HepG2 (cell line): Measurements from ENCODE around the gene CARD9. TPM values are rescaled to one million over a fixed set of nuclear protein-coding genes. Genes with fewer than 3 reads are reported as not detected.

ENCODE experiments used
- ARID3A ChIP-seq: IDR thresholded peaks from 2 replicates; pipeline ENCODE4 v1.6.1; 2012; ENCODE audit warnings: low read depth, low read length, improper control_type of control experiment
- CTCF ChIP-seq: sonication (generic); formaldehyde crosslinking; IDR thresholded peaks from 2 replicates; pipeline ENCODE4 v1.5.0; 2020; ENCODE audit warnings: mild to moderate bottlenecking, missing genetic modification reagents, moderate library complexity
- E2F2 ChIP-seq: sonication (generic); formaldehyde crosslinking; IDR thresholded peaks from 2 replicates; pipeline ENCODE4 v1.4.0; 2020; ENCODE audit warnings: missing genetic modification reagents, borderline replicate concordance
- HMGA1 ChIP-seq: sonication (generic); formaldehyde crosslinking; conservative IDR thresholded peaks from 2 replicates; pipeline ENCODE4 v1.4.0; 2020; ENCODE audit warnings: missing genetic modification reagents
- NCOA5 ChIP-seq: sonication (generic); formaldehyde crosslinking; IDR thresholded peaks from 2 replicates; pipeline ENCODE4 v1.4.0; 2020; ENCODE audit warnings: missing genetic modification reagents
- NFAT5 ChIP-seq: sonication (generic); formaldehyde crosslinking; IDR thresholded peaks from 2 replicates; pipeline ENCODE4 v1.4.0; 2020; ENCODE audit warnings: missing genetic modification reagents
- NPAS2 ChIP-seq: sonication (generic); formaldehyde crosslinking; IDR thresholded peaks from 2 replicates; pipeline ENCODE4 v1.8.0; 2022; ENCODE audit warnings: mild to moderate bottlenecking, missing genetic modification reagents, borderline replicate concordance
- SNAPC2 ChIP-seq: sonication (generic); formaldehyde crosslinking; IDR thresholded peaks from 2 replicates; pipeline ENCODE4 v1.8.1; 2022; ENCODE audit warnings: mild to moderate bottlenecking, missing genetic modification reagents
- SP4 ChIP-seq: sonication (generic); formaldehyde crosslinking; IDR thresholded peaks from 2 replicates; pipeline ENCODE4 v1.8.1; 2023; ENCODE audit warnings: mild to moderate bottlenecking, missing genetic modification reagents
- TRAFD1 ChIP-seq: sonication (generic); formaldehyde crosslinking; IDR thresholded peaks from 2 replicates; pipeline ENCODE4 v1.5.1; 2020; ENCODE audit warnings: missing genetic modification reagents, mild to moderate bottlenecking, borderline replicate concordance
- TRIM22 ChIP-seq: fragments of 450-650 bp; IDR thresholded peaks from 2 replicates; pipeline ENCODE4 v1.6.1; 2017
- ZFP37 ChIP-seq: sonication (generic); formaldehyde crosslinking; IDR thresholded peaks from 2 replicates; pipeline ENCODE4 v1.4.0; 2020; ENCODE audit warnings: missing genetic modification reagents, borderline replicate concordance
- ZNF414 ChIP-seq: sonication (generic); formaldehyde crosslinking; IDR thresholded peaks from 2 replicates; pipeline ENCODE4 v1.5.0; 2020; ENCODE audit warnings: missing genetic modification reagents
- polyA plus RNA-seq, 8 experiments: library from polyadenylated mRNA; depleted of rRNA in 3 of 8; stranded (reverse) in 7 of 8; unstranded in 1 of 8; fragments of >200 nt; fragmentation: Illumina TruSeq in 4 of 8; extraction: Trizol in 4 of 8; gene quantifications; 2 replicates each; pipeline versions ENCODE4 v1.2.1 to v1.2.3, GENCODE V29; 2011 to 2016; ENCODE audit warnings: low read depth in 4 of 8, missing spikeins in 1 of 8, mixed read lengths in 1 of 8; ENCODE audit not compliant: insufficient read depth in 1 of 8
- total RNA-seq, 5 experiments: library from RNA; depleted of rRNA; stranded (reverse); fragments of >200 nt; fragmentation: Illumina TruSeq; extraction: Trizol; gene quantifications; 2 replicates each; pipeline ENCODE4 v1.2.3, GENCODE V29; 2016; ENCODE audit warnings: low read depth in 1 of 5

CARD9 gene
- total and polyA plus RNA-seq, 2 of the 13 experiments (the other 11 are each of a cell fraction or from before 2014, with no cell fraction given), result 3.3 to 7.4 TPM

GRCh38 chr9:136400038-136400834 is 26.8 kb upstream of the CARD9 start, which contains the start of gene SNAPC4 (continued):
- TF ChIP-seq NFAT5 (CRISPR knock-in tag) (no peak), NCOA5 (no peak), NPAS2 (CRISPR knock-in tag) (no peak), ZFP37 (CRISPR knock-in tag) (no peak), E2F2 (CRISPR knock-in tag) (peak; percentile 29; the same call in 1 of the 2 replicates), ZNF414 (CRISPR knock-in tag) (no peak), CTCF (CRISPR knock-in tag) (peak; percentile 89), TRIM22 (no peak), SNAPC2 (CRISPR knock-in tag) (0 out of 2 replicates have a peak, but pooled peaks have one; percentile 45), ARID3A (no peak), SP4 (CRISPR knock-in tag) (peak; percentile 30; the same call in 1 of the 2 replicates), HMGA1 (CRISPR knock-in tag) (no peak), TRAFD1 (CRISPR knock-in tag) (no peak)
